Measurements from ENCODE around the gene PRKCZ.

PRKCZ gene

GRCh38 chr1:2061065-2061778 lies 11.0 kb downstream of the PRKCZ start:
- no peak for DNase-seq (ENCODE audit: low read depth in 2 of 3, low spot score in 2 of 3)

- DNase-seq (ENCODE audit: low read depth in 2 of 3, low spot score in 2 of 3): no peak
Observed at GRCh38 chr1:2065699-2066098, 15.5 kb downstream of the PRKCZ start.

GRCh38 chr1:2067393-2067792 lies 17.2 kb downstream of the PRKCZ start:
- no peak for DNase-seq (ENCODE audit: low read depth in 2 of 3, low spot score in 2 of 3)

- DNase-seq (ENCODE audit: low read depth in 2 of 3, low spot score in 2 of 3): no peak
Observed at GRCh38 chr1:2067981-2068380, 17.8 kb downstream of the PRKCZ start.

- no peak for DNase-seq (ENCODE audit: low read depth in 2 of 3, low spot score in 2 of 3)
Observed at GRCh38 chr1:2068951-2069350, 18.7 kb downstream of the PRKCZ start.

GRCh38 chr1:2070016-2070415 lies 19.8 kb downstream of the PRKCZ start:
- DNase-seq (ENCODE audit: low read depth in 2 of 3, low spot score in 2 of 3): no peak

GRCh38 chr1:2070800-2071530 lies 20.8 kb downstream of the PRKCZ start:
- DNase-seq (ENCODE audit: low read depth in 2 of 3, low spot score in 2 of 3): no peak

GRCh38 chr1:2072109-2072806 lies 22.0 kb downstream of the PRKCZ start:
- no peak for DNase-seq (ENCODE audit: low read depth in 2 of 3, low spot score in 2 of 3)

GRCh38 chr1:2072891-2073290 lies 22.7 kb downstream of the PRKCZ start:
- DNase-seq (ENCODE audit: low read depth in 2 of 3, low spot score in 2 of 3): no peak

- DNase-seq (ENCODE audit: low read depth in 2 of 3, low spot score in 2 of 3): no peak
Observed at GRCh38 chr1:2073382-2074230, 23.4 kb downstream of the PRKCZ start.

- DNase-seq (ENCODE audit: low read depth in 2 of 3, low spot score in 2 of 3): no peak
Observed at GRCh38 chr1:2074396-2074795, 24.2 kb downstream of the PRKCZ start.

- no peak for DNase-seq (ENCODE audit: low read depth in 2 of 3, low spot score in 2 of 3)
Observed at GRCh38 chr1:2074944-2075740, 24.9 kb downstream of the PRKCZ start.

GRCh38 chr1:2076826-2077225 lies 26.6 kb downstream of the PRKCZ start:
- no peak for DNase-seq (ENCODE audit: low read depth in 2 of 3, low spot score in 2 of 3)

- DNase-seq (ENCODE audit: low read depth in 2 of 3, low spot score in 2 of 3): no peak
Observed at GRCh38 chr1:2078170-2078569, 28.0 kb downstream of the PRKCZ start.

- DNase-seq (ENCODE audit: low read depth in 2 of 3, low spot score in 2 of 3): no peak
Observed at GRCh38 chr1:2079396-2080085, 29.3 kb downstream of the PRKCZ start.

GRCh38 chr1:2080140-2080539 lies 29.9 kb downstream of the PRKCZ start:
- no peak for DNase-seq (ENCODE audit: low read depth in 2 of 3, low spot score in 2 of 3)

- DNase-seq (ENCODE audit: low read depth in 2 of 3, low spot score in 2 of 3): no peak
Observed at GRCh38 chr1:2080884-2081283, 30.7 kb downstream of the PRKCZ start.

- no peak for DNase-seq (ENCODE audit: low read depth in 2 of 3, low spot score in 2 of 3)
Observed at GRCh38 chr1:2081326-2081885, 31.2 kb downstream of the PRKCZ start.

- no peak for DNase-seq (ENCODE audit: low read depth in 2 of 3, low spot score in 2 of 3)
Observed at GRCh38 chr1:2082064-2082463, 31.9 kb downstream of the PRKCZ start.

- no peak for DNase-seq (ENCODE audit: low read depth in 2 of 3, low spot score in 2 of 3)
Observed at GRCh38 chr1:2083666-2084065, 33.5 kb downstream of the PRKCZ start.

All from activated CD8-positive, alpha-beta memory T cell treated with anti-CD3 and anti-CD28 coated beads for 48 hours (primary cell).